ENCODE measurements around the gene RPL13.
"Not testable (repeated sequence)": the region's sequence is repeated elsewhere in the genome, so short reads cannot be mapped to it uniquely, and the experiment has no call there.

Gene RPL13

GRCh38 chr16:89564476-89565255 is 4.2 kb downstream of the RPL13 start:
- DNase-seq: no peak

GRCh38 chr16:89565256-89565505 is 4.7 kb downstream of the RPL13 start:
- no peak for DNase-seq

DNA sequence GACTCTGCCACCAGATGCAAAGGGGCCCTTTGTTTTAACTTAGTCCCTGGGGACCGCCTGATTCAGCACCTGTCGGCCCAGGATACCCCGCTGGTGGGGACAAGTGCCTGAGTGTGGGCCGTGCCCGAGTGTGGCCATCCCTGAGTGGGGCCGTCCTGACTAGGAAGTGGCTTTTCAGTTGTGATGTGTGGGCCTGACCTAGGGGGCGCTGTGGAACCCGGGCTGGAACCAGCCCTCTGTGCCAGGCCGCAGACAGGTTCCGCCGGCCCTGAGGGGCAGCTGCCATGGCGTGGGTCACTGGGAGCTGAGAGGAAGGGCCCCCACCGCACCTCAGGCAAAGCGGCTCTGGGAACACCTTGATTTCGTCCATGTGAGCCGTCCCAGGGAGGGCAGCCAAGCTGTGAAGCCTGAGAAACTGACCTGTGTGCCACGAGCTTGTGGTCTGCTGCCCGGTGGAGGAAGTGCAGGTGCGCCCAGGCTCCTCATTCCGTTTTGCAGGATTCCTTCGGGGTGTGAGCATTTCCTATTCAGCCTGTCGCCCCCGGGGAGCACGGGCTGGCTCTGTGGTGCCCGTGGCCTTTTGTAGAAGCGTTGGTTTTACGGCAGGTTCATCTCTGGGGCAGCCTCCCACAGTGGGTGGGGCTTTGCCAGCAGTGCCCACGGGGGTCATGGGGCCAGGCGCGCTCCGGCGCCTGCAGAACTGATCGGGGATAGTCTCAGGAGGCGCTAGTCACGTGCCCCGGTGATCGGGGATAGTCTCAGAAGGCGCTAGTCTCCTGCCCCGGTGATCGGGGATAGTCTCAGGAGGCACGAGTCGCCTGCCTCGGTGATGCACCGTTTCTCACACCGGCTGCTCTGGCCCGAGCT is 5.3 kb downstream of the RPL13 start:
- no peak for DNase-seq

- DNase-seq: no peak
Observed at GRCh38 chr16:89567656-89568594, 7.4 kb downstream of the RPL13 start.

DNA sequence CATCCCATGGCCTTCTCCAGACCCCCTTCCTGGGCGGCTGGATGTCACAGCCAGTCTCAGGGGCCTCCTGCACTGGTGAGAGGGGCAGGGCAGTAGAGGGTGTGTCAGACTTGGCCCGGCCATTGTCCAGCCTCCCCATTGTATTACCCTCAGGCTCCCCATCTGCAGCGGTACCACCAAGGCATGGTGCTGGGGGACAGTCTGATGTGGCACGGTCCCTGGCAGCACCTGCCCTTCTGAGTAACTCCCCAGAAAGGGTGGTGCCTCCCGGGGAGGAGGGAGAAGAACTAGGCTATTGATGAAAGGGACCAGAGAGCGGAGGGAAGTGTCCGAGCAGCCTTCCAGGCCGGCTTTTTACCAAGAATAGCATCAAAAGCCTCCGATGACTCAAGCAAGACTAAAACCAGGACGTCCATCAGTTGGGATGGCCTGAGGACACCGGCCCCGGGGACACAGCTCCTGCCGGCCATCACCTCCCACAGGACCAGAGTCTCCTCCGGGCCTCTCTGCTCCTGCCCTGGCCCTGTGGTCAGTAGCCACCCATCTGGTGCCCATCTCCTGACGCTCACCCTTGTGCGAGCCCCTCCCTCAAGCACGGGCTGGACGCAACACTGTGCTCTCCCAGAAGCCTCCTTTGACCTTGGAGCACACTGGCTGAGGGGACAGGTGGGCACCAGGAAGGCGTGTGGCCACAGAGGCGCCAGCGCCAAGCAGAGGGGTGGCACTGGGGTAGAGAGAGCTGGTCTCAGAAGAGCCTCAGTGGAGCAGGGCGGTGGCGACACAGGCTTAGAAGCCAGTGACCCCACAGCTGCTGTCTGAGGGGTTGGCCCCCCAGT is 9.2 kb downstream of the RPL13 start:
- no peak for DNase-seq

- DNase-seq: no peak
Observed at GRCh38 chr16:89570342-89570923, 10.0 kb downstream of the RPL13 start.

- not testable (repeated sequence) for DNase-seq
Observed at GRCh38 chr16:89570983-89571598, 10.6 kb downstream of the RPL13 start.

DNA sequence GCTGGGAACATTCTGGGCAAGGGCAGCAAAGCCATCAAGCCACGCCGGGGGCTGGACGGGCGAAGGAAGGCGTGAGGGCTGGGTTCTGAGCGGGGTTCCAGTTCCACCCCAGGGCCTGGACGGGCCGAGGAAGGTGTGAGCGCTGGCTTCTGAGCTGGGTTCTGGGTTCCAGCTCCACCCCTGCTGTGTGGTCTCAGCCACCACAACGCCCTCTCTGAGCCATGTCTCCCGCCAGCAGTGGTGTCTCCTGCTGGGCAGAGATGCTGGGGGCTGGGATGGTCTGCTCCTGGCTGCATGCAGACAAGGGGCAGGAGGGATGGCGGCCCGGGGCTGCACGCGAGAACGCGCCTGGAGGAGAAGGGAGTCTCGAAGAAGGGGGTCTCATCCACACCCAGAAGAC is 11.2 kb downstream of the RPL13 start:
- no peak for DNase-seq

- DNase-seq: no peak
Observed at GRCh38 chr16:89572073-89572484, 11.6 kb downstream of the RPL13 start.

DNA sequence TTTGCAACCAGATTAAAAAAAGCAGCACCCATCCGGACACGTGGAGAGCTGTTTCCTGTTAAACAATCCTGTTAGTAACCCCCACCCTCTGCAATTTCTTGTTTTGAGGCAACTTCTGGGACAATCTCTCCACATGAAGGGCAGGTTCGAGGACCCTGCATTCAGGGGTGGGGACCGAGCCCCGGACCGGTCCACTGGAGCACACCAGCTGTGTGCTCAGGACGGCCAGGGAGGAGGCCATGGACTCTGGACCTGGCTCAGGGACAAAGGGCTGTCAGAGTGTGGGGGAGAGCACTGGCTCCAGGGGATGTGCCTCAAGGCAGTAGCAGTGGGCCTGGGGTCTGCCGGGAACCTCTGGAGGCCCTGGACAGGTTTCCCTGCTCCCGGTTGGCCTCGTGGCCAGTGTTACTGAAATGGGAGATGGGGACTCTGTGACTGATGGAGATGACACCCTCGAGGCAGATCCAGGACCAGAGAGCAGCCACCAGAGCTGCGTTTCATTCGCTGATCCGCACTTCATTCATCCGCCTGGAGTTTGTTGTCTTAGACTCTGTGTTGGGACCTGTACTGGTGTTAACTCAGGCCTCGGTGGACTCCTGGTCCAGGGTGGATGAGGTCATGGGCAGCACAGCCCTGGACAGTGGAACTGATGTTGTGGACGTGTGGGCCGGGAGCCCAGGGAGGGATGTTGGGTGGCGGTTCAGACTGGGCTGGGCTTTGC is 12.2 kb downstream of the RPL13 start:
- DNase-seq: no peak

DNA sequence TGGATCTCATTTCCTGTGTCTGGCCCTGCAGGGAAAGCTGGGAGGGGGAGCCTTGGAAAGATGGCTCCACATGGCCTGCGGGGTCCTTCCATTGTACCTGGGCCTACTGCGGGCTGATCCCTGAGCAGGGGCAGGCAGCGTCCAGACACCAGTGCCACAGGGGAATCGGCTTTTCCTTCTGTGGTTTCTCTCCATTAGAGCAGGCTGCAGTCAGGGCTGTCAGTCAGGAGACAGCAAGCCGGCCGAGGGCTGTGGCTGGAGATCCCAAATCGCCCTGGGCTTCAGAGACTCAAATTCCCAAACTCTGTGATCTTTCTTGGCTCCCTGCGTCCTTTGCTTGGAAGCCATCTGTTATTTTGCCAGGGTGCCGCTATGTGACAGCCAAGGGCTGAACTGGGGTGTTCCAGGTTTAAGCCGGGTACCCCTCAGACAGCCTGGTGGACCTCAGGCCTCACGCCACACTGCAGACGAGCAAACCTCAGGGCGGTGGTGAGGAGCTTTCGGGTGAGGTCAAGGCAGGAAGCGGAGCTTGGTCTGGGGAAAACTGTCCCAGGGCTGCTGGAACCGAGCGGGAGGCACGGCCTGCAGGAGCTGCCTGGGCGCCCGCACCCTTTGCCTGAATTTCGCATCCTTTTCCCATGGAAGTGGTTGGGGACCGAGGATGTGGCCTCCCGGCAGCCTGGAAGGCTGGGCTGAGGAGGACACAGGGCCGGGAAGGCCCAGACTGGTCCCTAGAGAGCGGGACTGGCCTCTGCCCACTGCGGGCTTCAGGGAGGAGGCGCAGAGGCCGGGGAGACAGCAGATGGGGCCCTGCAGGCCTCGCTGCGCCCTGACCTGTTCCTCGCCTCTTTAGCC is 13.6 kb downstream of the RPL13 start:
- no peak for DNase-seq

DNA sequence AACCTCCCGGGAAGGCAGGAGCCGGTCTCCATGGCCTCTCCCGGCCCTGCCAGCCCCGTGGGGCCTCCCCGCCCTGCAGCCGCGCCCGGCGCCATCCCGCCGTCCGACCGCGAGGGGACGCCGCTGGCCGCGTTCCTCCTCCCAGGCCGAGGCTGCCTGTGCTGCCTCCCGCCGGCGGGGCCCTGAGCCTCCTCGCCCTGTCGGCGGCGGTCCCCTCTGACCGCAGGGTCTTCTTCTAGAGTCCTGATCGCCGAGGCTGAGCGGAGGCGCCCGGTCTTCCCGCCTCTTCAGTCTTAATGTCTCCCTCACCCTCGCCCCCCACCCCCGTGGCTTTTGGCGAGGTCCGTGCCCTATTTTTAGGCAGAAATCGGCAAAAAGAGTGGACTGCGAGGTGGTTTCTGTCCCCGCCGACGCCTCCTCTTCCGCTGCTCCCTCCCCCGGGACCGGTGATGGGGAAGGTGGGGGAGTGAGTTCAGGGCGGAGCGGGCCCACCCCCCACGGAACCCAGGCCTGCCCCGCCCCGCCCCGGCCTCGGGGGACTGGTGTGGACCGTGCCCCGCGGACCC is 14.3 kb downstream of the RPL13 start:
- no peak for DNase-seq

- no peak for DNase-seq
Observed at GRCh38 chr16:89575247-89576152, 15.0 kb downstream of the RPL13 start, which contains the start of gene CPNE7. Gene CPNE7 (plus strand): TSS chr16:89575758. CDS start chr16:89575898, 140 bp downstream.

- DNase-seq: no peak
Observed at GRCh38 chr16:89576153-89577054, 15.9 kb downstream of the RPL13 start.

DNA sequence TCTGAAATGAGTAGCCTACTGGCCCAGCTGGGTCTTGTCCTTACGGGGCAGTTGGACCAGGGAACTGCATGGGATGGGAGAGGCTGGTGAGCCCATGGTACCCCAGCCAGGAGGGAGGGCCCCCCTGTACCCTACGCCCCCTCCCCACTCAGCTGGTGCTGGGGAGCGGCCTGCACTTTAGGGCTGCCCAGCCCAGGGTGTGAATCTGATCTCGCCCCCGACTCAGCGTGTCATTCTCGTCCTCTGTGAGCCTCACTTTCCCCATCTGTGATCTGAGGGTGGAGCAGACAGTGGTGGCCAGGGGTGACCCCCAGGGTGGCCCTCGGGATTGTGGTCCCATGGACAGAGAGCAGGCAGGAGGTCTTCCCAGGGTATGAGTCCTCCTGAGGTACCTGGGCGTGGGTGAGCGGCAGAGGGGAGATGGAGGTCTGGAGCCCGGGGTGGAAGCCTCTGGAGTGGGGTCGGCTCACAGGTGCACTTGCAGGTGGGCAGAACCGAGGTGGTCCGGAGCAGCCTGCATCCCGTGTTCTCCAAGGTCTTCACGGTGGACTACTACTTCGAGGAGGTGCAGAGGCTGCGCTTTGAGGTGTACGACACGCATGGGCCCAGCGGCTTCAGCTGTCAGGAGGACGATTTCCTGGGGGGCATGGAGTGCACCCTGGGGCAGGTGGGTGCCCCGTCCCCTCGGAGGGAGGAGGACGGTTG is 16.7 kb downstream of the RPL13 start:
- DNase-seq: no peak

DNA sequence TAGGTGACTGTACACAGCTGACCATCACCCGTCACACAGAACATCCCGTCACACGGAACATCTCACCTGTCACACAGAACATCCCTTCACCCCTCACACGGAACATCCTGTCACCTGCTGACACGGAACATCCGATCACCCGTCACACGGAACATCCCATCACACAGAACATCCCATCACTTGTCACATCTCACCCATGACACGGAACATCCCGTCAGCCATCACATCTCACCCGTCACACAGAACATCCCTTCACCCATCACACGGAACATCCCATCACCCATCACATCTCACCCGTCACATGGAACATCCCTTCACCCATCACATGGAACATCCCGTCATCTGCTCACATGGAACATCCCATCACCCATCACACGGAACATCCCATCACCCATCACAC is 18.9 kb downstream of the RPL13 start:
- DNase-seq: no peak

Data from left hindlimb (tissue), 1 donor.